Stimulated activated naive CD4-positive, alpha-beta T cell (primary cell): ENCODE data around the gene GAD1.

ENCODE experiments used
- DNase-seq, 6 experiments: peaks; one replicate each; lab custom pipeline; 2025; lab: John Stamatoyannopoulos, UW

The GAD1 gene

DNA sequence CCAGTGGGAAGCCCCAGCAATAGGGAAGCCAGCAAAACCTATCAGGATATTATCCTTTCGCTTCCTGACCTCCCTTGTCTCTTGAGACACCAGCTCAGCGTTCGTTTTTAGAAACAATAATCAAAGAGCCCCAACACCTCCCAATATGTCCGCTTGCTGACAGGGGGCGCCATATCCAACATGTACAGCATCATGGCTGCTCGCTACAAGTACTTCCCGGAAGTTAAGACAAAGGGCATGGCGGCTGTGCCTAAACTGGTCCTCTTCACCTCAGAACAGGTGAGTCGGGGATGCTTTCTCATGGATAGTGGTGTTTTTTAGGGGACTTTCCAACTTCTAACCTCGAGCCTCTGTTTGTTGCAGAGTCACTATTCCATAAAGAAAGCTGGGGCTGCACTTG lies 28.7 kb downstream of the GAD1 start:
- DNase-seq: no peak

- DNase-seq: no peak
Measured at GRCh38 chr2:170846314-170846713, 29.6 kb downstream of the GAD1 start.

GRCh38 chr2:170847716-170848115 lies 31.0 kb downstream of the GAD1 start:
- no peak for DNase-seq

DNA sequence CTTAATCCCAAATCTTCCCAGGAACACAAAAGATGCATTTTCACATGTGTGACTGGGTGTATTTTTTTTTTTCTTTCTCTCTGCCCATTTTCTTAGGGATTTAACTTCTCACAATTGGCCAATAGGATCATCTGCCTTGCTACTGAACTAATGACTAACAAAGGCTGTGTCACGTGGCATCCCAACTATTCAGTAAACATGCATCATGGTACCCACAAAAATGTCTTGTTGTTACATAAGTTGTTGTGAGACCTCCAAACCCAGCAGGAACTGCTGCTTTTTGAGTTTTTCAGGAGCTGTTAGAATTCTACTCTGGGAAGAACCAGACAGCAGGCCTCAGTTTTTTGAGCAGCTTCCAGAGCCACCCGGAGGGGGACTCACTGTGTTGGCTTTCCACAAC lies 31.9 kb downstream of the GAD1 start:
- no peak for DNase-seq

GRCh38 chr2:170850251-170850650 lies 33.6 kb downstream of the GAD1 start:
- DNase-seq: no peak

DNA sequence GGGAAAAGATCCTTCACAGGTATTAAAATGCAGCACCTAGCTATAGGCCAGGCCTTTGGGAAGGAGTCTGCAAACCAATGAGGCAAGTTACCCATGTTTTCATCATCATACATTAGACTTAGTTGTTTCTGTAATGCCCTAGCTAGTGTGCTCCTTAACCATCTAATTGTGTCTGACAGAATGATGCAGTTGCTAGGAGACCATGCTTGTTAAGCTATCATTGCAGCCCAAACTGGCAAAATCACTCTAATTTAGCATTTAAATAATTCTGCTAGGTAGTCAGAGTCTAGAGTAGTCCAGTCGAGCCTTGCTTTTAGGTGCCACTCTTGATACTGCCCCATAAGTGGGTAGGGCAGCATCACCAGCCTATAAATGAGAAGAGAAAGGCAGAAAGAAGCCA lies 34.9 kb downstream of the GAD1 start:
- no peak for DNase-seq

DNA sequence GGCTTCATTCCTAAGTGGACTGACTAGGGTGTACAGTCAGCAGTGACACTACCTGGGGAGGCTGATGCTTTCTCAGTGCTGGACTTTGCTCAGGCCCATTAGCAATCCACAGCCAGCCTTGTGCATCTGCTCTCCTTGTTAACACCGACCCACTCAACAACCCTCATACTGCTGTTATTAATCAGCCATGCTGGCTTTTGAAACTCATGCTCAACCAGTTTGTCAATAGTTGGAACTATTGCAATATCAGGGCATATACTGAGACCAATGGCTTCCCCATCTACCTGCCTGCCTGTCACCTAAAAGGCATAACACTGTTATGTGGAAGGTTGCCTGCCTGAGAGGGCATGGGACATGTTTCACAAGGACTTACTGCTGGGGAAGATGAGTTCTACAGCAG lies 39.4 kb downstream of the GAD1 start:
- DNase-seq: no peak

- DNase-seq: no peak
Measured at GRCh38 chr2:170862286-170862902, 45.7 kb downstream of the GAD1 start.

DNA sequence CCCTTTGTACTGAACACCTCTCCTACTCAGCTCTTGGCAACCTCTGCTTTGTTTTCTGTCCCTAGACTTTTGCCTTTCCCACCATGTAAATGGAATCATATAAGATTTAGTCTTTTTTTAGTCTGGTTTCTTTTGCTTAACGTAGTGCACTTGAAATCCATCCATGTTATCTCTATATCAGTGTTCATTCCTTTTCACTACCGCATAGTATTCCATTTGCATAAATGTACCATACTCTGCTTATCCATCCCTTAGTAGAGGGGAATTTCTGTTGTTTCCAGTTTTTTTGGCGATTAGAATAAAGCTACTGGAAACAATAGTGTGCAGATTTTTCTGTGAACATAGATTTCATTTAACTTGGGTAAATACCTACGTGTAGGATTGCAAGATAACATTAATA lies 46.4 kb downstream of the GAD1 start:
- no peak for DNase-seq

DNA sequence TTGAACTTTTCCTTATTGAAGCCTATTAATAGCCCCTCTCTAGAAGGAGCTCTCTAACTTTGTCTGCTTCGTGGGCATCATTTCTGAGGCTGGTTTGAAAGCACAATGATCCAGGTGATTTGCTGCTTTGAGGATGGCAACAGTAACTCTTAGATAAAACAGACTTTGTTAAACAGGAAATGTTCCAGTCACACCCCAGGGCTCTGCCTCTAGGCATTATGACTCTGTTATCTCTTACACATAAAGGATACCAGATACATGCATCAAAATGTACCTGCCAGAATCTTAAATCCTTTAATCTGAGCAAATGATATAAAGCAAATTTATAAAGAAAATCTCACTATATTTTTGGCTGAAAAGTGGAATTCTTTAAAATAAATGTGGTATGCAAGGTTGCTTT lies 52.3 kb downstream of the GAD1 start:
- DNase-seq: no peak

GRCh38 chr2:170869461-170869860 lies 52.8 kb downstream of the GAD1 start:
- DNase-seq: no peak

DNA sequence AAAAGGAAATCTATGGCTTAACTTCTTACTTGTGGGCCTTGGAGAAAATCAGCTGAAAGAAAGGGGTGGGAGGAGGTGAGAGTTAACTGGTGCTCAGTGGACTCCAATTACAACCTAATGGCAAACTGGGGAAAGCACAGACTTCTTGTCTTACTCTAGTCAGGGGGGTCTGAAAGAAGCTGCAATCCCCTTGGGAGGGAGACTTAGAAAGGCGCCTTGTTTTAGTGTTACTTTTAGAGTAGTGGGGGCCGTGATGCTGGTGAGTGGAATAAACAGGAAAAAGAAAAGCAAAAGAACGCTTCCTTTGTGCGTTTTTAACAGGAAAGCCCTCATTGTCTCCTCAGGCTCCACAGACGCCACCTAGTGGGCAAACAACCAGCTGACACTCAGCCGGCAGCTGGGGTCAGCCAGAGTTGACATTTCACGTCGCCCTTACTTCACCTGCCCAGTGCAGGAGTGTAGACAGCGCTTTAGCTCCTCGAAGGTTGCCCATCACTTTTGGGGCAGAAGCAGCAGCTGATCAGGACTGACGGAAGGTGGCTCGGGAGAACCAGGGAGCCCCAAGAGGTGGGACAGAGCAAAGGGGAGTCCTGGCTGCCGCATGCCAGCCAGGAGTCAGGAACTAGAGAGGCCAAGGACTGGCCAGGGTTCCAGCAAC lies 56.5 kb downstream of the GAD1 start:
- DNase-seq: peak; percentile 35 to 79 (median 50)

DNA sequence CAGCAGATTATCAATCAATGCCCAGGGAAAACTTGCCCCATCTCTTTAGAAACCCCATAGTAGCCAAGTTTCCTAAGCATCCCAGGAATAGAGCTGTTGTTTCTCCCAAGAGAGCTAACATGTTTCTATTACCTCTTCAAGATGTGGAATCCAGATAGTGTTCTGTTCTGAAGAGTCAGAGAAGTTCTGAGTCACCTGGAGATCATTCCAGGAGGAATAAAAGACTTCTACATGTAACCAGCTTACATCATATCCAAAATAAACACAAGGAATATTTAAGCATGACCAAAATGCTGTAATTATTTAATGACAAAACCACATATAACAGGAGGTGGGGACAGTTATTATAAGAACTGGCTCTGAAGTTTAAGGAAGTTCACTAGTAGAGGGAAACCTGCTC lies 61.4 kb downstream of the GAD1 start:
- DNase-seq: no peak

GRCh38 chr2:170878505-170878904 lies 61.8 kb downstream of the GAD1 start:
- DNase-seq: no peak

DNA sequence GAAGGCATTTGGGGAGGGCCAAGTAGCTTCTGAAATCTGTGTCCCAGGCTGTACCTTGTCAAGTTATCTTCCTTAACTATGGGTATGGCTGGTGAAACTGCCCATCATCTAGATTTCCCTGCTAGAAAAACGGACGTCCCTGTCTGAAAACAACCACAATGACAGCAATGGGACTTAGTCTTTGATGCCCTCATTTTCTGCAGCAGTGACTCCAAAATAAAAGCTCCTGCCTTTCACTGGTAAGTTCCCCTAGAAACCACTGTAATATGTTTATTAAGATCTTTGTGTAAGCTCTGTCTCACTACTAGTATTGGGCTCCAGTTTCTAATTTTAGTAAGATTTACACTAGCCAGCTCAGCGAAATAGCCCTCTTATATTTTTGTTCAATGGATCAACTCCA lies 65.2 kb downstream of the GAD1 start:
- DNase-seq: no peak

- DNase-seq: no peak
Measured at GRCh38 chr2:170882758-170883157, 66.1 kb downstream of the GAD1 start.

DNA sequence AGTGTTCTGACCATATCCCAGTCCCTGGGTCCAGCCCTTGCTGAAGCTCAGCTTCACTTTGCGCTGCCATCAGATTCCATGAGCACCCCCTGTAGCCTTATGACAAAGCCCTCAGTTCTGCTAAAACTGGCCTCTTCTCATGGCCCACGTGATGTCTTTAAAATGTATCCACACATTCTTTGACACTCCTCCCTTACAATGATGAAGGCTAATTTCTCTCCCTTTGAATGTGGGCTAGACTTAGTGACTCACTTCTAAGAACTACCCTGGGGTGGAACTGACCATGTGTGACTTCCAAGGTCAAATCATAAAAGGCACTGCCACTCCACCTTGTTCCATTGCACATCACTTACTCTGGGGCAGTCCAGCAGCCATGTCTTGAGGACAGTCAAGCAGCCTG lies 67.0 kb downstream of the GAD1 start:
- no peak for DNase-seq

DNA sequence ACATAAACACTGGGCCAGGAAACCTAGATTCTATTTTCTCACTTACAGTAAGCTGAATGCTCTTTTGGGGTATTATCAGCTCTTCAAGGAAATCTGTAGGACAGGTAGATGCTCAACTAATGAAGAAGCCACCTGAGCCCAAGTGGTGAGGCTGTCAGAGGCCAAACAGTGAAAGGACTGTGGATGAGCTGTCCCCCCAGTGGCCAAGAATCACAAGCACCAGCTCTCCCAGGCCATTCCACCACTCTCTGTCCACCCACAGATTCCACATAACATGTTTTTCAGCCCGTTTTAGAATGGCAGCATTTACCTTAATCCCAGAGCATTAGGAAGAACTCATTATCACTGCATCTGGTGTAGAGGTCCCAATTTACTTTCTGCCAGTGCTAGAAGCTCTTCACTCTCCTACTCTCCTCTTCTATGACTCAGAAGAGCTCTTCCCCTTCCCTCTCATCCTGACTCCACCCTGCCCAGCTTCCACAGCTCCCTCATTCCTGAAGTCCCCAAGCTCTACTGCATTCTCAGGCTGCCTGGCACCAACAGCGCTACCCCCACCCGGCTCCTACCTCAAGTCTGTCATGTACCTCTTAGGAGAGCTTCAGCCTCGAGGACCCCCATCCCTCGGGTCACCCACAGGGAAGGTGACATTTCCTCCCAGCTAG lies 68.6 kb downstream of the GAD1 start:
- DNase-seq: no peak

- no peak for DNase-seq
Measured at GRCh38 chr2:170886386-170886785, 69.7 kb downstream of the GAD1 start.

DNA sequence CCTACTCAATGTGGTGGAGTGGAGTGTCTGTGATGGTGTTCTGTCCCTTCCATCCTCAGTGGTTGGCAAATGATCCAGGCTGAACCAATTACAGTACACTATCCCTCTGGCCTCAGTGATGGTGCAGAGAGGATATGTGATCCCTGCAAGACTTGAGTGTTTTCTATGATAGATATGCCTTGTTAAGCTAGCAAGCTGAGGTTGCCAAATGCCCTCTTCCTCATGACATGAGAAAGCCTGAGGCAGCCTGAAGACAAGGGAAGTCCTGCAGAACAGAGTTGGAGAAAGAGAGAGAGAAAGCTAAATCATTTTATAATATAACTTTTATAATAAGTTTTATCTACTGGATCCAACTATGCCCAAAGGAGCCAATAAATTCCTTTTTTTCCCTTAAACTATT lies 70.8 kb downstream of the GAD1 start:
- DNase-seq: no peak

GRCh38 chr2:170887896-170888295 lies 71.2 kb downstream of the GAD1 start:
- no peak for DNase-seq

DNA sequence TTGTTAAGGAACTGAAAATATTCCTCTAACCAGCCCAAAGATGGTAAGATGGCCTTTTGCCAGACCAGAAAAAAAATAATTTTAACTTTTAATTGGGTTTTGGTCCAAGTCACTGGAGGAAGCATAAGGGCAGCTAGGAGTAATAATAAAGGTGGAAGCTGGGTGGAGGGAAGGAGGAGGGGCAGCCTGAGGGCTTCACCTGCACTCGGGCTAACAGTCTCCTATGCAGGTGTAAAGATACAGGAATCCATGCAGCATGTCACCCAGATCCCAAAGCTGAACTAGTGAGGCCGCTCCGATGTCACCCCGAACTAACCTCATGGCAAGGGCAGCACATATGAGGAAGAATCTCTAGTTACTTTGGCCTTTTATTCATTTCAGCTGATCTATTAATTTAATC lies 75.2 kb downstream of the GAD1 start:
- DNase-seq: no peak

GRCh38 chr2:170892391-170892951 lies 75.8 kb downstream of the GAD1 start:
- DNase-seq: no peak
